Gastrocnemius medialis (tissue), 4 donors: ENCODE data around the gene PSMC2.
A peak's percentile ranks its signal among the peaks of the same experiment; 100 is the strongest.

ENCODE experiments used
- CTCF ChIP-seq, 5 experiments: fragments of 450-650 bp in 3 of 5; fragments of 200-600 bp in 2 of 5; sonication (generic) in 2 of 5; IDR thresholded peaks in 4 of 5; conservative IDR thresholded peaks in 1 of 5; 1 replicate in 4 of 5; 2 replicates in 1 of 5; pipeline ENCODE4 v1.5.1; 2016 to 2019; ENCODE audit warnings: antibody characterized with exemption in 5 of 5, mild to moderate bottlenecking in 3 of 5, moderate library complexity in 3 of 5
- POLR2A ChIP-seq, 2 donors: fragments of 450-650 bp; IDR thresholded peaks; one replicate each; pipeline ENCODE4 v1.6.1; 2017; ENCODE audit warnings: antibody characterized with exemption in 2 of 2, mild to moderate bottlenecking in 2 of 2, moderate library complexity in 2 of 2

GRCh38 chr7:103347507-103348267 lies at the start of gene PSMC2:
- TF ChIP-seq CTCF (IDR thresholded peaks at IDR 0.05 in 4 of 5, conservative IDR thresholded peaks at IDR 0.05 in 1 of 5) (no peak), POLR2A (IDR thresholded peaks at IDR 0.05) (peak; percentile 46 to 72)
